ENCODE data around the gene SLC35F3.

- TF ChIP-seq TAF1 (IDR thresholded peaks at IDR 0.05; ENCODE audit: borderline replicate concordance, insufficient read depth, low read length) (no peak), SIN3A (IDR thresholded peaks at IDR 0.05; ENCODE audit: borderline replicate concordance, insufficient read depth, low read length) (no peak), REST (IDR thresholded peaks at IDR 0.05; ENCODE audit: insufficient read depth in 1 of 2, low read depth in 2 of 2, low read length in 2 of 2) (no peak), POLR2AphosphoS5 (IDR thresholded peaks at IDR 0.05; ENCODE audit: low read depth, low read length) (no peak), FOXP2 (optimal IDR thresholded peaks at IDR 0.05; ENCODE audit: borderline replicate concordance, extremely low read depth, extremely low read length, insufficient read depth) (no peak)
Observed at GRCh38 chr1:234292548-234292947, 388.1 kb downstream of the SLC35F3 start.

All from PFSK-1 (cell line).